ENCODE measurements around the gene CTTN. TPM values are rescaled to one million over a fixed set of nuclear protein-coding genes. Genes with fewer than 3 reads are reported as not detected.

Gene CTTN
- total and polyA plus RNA-seq, 10 of the 15 experiments (the other 5 are each of a cell fraction or from before 2014, with no cell fraction given): 1.1 to 37.8 (median 11.8) TPM

DNA sequence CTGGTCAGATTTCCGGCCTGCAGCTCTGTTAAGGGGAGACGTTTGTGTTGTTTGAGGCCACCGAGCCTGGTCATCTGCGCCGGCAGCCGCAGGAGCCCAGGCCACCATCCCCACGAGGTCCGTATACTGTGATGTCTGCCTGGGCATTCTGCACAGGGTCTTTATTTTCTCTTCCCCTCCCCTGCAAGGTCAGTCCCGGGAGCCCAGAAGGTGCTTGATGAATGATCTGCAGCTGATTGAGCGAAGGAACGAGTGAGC is 45.4 kb downstream of the CTTN start (continued):
- TF ChIP-seq, protein P1, sequence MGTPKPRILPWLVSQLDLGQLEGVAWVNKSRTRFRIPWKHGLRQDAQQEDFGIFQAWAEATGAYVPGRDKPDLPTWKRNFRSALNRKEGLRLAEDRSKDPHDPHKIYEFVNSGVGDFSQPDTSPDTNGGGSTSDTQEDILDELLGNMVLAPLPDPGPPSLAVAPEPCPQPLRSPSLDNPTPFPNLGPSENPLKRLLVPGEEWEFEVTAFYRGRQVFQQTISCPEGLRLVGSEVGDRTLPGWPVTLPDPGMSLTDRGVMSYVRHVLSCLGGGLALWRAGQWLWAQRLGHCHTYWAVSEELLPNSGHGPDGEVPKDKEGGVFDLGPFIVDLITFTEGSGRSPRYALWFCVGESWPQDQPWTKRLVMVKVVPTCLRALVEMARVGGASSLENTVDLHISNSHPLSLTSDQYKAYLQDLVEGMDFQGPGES (IDR thresholded peaks at IDR 0.05): no peak

DNA sequence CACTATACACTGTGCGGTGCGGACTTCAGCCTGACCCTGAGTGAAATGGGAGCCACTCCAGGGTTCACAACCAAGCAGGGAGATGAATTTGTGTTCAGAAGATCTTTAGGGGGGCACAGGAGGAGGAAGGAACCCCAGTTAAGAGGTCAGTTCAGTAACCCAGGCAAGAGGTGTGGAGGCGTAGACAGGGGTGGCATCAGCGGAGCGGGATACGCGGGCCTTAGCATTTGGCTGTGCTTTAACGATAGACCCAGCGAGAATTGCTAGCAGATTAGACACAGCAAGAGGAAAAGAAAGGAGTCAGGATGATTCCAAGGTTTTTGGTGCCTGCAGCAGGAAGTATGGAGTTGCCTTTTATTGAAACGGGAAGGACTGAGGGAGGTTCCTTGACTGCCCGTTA is 46.8 kb downstream of the CTTN start:
- no peaks in the 10 kb centered on the region for H3K36me3 ChIP-seq (ENCODE audit: control insufficient read depth in 2 of 2, insufficient read depth in 2 of 2, low read length in 1 of 2)
- SMC1A ChIA-PET (ENCODE audit: uncharacterized antibody, unreplicated experiment): no interaction called here
- no TSS peak for BruUV-seq (replicated peaks)
- H2AFZ ChIP-seq (ENCODE audit: control insufficient read depth, low read depth, low read length): no peak overlapping the region
- H4K20me1 ChIP-seq (ENCODE audit: control insufficient read depth, insufficient read depth): no peaks in the 10 kb centered on the region
- ATAC-seq (no peak), FAIRE-seq (no peak), DNase-seq (ENCODE audit: low read depth, low spot score) (no peak)
- H3K79me2 ChIP-seq (ENCODE audit: control insufficient read depth, insufficient read depth, low read length): no peaks in the 10 kb centered on the region
- intact Hi-C loops (cut with micrococcal nuclease; ENCODE audit: unreplicated experiment): no loop called here
- in situ Hi-C loops (cut with MboI): no loop called here
- CTCF ChIA-PET: no interaction called here
- RAD21 ChIA-PET (ENCODE audit: unreplicated experiment): no interaction called here
- WGBS (ENCODE audit: insufficient coverage, insufficient replicate concordance, low lambda C conversion rate, missing lambda C conversion rate): 77% methylated on average over 11 of the region's 11 CpGs
- peaks cover 6% of the 10 kb centered on the region for H3K4me1 ChIP-seq (ENCODE audit: control insufficient read depth, insufficient read depth, low read length)
- no peak overlapping the region for H3K9ac ChIP-seq (ENCODE audit: control insufficient read depth, insufficient read depth, low read length)
- no peak overlapping the region for H3K4me2 ChIP-seq (ENCODE audit: control insufficient read depth, insufficient read depth)
- no peak overlapping the region for H3K4me3 ChIP-seq
- TF ChIP-seq, protein P2, sequence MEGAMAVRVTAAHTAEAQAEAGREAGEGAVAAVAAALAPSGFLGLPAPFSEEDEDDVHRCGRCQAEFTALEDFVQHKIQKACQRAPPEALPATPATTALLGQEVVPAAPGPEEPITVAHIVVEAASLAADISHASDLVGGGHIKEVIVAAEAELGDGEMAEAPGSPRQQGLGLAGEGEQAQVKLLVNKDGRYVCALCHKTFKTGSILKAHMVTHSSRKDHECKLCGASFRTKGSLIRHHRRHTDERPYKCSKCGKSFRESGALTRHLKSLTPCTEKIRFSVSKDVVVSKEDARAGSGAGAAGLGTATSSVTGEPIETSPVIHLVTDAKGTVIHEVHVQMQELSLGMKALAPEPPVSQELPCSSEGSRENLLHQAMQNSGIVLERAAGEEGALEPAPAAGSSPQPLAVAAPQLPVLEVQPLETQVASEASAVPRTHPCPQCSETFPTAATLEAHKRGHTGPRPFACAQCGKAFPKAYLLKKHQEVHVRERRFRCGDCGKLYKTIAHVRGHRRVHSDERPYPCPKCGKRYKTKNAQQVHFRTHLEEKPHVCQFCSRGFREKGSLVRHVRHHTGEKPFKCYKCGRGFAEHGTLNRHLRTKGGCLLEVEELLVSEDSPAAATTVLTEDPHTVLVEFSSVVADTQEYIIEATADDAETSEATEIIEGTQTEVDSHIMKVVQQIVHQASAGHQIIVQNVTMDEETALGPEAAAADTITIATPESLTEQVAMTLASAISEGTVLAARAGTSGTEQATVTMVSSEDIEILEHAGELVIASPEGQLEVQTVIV (IDR thresholded peaks at IDR 0.05; ENCODE audit: borderline replicate concordance, partially characterized antibody): no peak
- no peak for TF ChIP-seq MYC (IDR thresholded peaks at IDR 0.05; ENCODE audit: insufficient read depth, insufficient read length, insufficient replicate concordance, low read length, severe bottlenecking)
- TF ChIP-seq ATF7 (IDR thresholded peaks at IDR 0.05; ENCODE audit: low read depth): no peak
- no peak for TF ChIP-seq ZZZ3 (IDR thresholded peaks at IDR 0.05; ENCODE audit: control insufficient read depth, insufficient read length, low read depth)
- no peak for TF ChIP-seq ZSCAN29 (IDR thresholded peaks at IDR 0.05)
- no peak for TF ChIP-seq RCOR1 (conservative IDR thresholded peaks at IDR 0.05; ENCODE audit: low read depth, low read length)
- TF ChIP-seq RUNX3 (IDR thresholded peaks at IDR 0.05; ENCODE audit: low read length): no peak
- TF ChIP-seq, protein P3, sequence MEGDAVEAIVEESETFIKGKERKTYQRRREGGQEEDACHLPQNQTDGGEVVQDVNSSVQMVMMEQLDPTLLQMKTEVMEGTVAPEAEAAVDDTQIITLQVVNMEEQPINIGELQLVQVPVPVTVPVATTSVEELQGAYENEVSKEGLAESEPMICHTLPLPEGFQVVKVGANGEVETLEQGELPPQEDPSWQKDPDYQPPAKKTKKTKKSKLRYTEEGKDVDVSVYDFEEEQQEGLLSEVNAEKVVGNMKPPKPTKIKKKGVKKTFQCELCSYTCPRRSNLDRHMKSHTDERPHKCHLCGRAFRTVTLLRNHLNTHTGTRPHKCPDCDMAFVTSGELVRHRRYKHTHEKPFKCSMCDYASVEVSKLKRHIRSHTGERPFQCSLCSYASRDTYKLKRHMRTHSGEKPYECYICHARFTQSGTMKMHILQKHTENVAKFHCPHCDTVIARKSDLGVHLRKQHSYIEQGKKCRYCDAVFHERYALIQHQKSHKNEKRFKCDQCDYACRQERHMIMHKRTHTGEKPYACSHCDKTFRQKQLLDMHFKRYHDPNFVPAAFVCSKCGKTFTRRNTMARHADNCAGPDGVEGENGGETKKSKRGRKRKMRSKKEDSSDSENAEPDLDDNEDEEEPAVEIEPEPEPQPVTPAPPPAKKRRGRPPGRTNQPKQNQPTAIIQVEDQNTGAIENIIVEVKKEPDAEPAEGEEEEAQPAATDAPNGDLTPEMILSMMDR (IDR thresholded peaks at IDR 0.05 in 2 of 3, conservative IDR thresholded peaks at IDR 0.05 in 1 of 3; ENCODE audit: control insufficient read depth in 2 of 3, extremely low read depth in 1 of 3, insufficient read depth in 1 of 3, low read depth in 3 of 3, low read length in 3 of 3): no peak
- TF ChIP-seq, protein P4, sequence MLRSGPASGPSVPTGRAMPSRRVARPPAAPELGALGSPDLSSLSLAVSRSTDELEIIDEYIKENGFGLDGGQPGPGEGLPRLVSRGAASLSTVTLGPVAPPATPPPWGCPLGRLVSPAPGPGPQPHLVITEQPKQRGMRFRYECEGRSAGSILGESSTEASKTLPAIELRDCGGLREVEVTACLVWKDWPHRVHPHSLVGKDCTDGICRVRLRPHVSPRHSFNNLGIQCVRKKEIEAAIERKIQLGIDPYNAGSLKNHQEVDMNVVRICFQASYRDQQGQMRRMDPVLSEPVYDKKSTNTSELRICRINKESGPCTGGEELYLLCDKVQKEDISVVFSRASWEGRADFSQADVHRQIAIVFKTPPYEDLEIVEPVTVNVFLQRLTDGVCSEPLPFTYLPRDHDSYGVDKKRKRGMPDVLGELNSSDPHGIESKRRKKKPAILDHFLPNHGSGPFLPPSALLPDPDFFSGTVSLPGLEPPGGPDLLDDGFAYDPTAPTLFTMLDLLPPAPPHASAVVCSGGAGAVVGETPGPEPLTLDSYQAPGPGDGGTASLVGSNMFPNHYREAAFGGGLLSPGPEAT (IDR thresholded peaks at IDR 0.05; ENCODE audit: low read depth): no peak
- H3K9me3 ChIP-seq (replicated peaks; ENCODE audit: control insufficient read depth, insufficient read depth, low read length): peaks cover 11% of the 10 kb centered on the region
- H3K27me3 ChIP-seq (replicated peaks in 1 of 2; ENCODE audit: control insufficient read depth in 2 of 2, insufficient read depth in 2 of 2, low read length in 1 of 2): no peaks in the 10 kb centered on the region
- no peak overlapping the region for H3K27ac ChIP-seq (ENCODE audit: control insufficient read depth, insufficient read depth)
- POLR2A ChIA-PET: no interaction called here
